ENCODE data around the gene SBDS.

GRCh38 chr7:66957595-66958290 is 37.6 kb downstream of the SBDS start:
- no peak for TF ChIP-seq POLR2A (IDR thresholded peaks at IDR 0.05)
- no peak for TF ChIP-seq CTCF (IDR thresholded peaks at IDR 0.05)

All from right lobe of liver (tissue), 4 donors.